ENCODE measurements around the gene CAV2.

CAV2 gene

DNA sequence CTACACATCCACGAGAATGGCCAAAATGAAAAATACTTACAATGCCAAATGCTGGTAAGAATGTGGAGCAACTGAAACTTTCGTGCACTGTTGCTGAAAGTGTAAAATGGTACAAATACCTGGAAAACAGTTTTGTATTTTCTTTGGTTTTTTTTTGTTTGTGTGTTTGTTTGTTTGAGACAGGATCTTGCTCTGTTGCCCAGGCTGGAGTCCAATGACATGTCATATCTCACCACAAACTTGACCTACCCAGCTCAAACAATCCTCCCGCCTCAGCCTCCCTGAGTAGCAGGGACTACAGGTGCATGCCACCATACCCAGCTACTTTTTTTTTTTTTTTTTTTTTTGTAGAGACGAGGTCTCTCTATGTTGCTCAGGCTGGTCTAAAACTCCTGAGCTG, 35.6 kb upstream of the CAV2 start:
- Histone ChIP-seq H3F3A (ENCODE audit: insufficient read depth, low read length) (no peaks in the 10 kb centered on the region), H3K9ac (ENCODE audit: low read length) (no peak overlapping the region), H3K9me3 (ENCODE audit: low read length) (no peaks in the 10 kb centered on the region), H3K36me3 (ENCODE audit: insufficient read depth, low read length) (no peaks in the 10 kb centered on the region), H3K9me2 (ENCODE audit: low read depth, low read length) (no peaks in the 10 kb centered on the region), H4K20me1 (ENCODE audit: insufficient read depth, low read length) (no peaks in the 10 kb centered on the region), H3K4me2 (ENCODE audit: low read length) (no peak overlapping the region), H3K27ac (ENCODE audit: low read depth, low read length, poor library complexity, severe bottlenecking) (no peak overlapping the region), H2AFZ (ENCODE audit: low read length) (no peak overlapping the region), H3K4me1 (ENCODE audit: insufficient read depth, low read length, severe bottlenecking) (no peaks in the 10 kb centered on the region), H3K27me3 (ENCODE audit: insufficient read depth, low read length) (no peaks in the 10 kb centered on the region), H3K4me3 (ENCODE audit: low read depth, low read length, poor library complexity, severe bottlenecking) (no peak overlapping the region), H3K79me2 (ENCODE audit: insufficient read depth, low read length) (no peaks in the 10 kb centered on the region)
- TF ChIP-seq EZH2 (IDR thresholded peaks at IDR 0.05; ENCODE audit: borderline replicate concordance, low read length) = no peak
- TF ChIP-seq, protein P1, sequence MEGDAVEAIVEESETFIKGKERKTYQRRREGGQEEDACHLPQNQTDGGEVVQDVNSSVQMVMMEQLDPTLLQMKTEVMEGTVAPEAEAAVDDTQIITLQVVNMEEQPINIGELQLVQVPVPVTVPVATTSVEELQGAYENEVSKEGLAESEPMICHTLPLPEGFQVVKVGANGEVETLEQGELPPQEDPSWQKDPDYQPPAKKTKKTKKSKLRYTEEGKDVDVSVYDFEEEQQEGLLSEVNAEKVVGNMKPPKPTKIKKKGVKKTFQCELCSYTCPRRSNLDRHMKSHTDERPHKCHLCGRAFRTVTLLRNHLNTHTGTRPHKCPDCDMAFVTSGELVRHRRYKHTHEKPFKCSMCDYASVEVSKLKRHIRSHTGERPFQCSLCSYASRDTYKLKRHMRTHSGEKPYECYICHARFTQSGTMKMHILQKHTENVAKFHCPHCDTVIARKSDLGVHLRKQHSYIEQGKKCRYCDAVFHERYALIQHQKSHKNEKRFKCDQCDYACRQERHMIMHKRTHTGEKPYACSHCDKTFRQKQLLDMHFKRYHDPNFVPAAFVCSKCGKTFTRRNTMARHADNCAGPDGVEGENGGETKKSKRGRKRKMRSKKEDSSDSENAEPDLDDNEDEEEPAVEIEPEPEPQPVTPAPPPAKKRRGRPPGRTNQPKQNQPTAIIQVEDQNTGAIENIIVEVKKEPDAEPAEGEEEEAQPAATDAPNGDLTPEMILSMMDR (IDR thresholded peaks at IDR 0.05; ENCODE audit: low read length) = no peak

DNA sequence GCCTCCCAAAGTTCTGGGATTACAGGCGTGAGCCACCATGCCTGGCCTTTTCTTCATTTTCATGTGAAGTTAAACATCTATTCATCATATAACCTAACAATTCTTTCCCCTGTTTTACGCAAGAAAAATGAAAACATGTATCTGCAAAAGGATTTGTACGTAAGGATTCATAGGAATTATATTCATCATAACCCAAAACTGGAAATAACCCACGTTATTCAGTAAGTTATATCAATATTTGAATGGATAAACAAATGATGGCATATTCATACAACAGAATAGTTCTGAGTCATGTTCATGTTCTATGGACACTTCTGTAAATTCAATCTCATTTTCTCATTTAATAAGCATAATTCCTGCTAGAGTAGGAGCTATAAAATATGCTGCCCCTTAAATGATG, 35.2 kb upstream of the CAV2 start:
- Histone ChIP-seq H3K4me1 (ENCODE audit: insufficient read depth, low read length, severe bottlenecking) (no peaks in the 10 kb centered on the region), H3K27me3 (ENCODE audit: insufficient read depth, low read length) (no peaks in the 10 kb centered on the region), H3K9me3 (ENCODE audit: low read length) (no peaks in the 10 kb centered on the region), H3K4me3 (ENCODE audit: low read depth, low read length, poor library complexity, severe bottlenecking) (no peak overlapping the region), H3K79me2 (ENCODE audit: insufficient read depth, low read length) (no peaks in the 10 kb centered on the region), H3K27ac (ENCODE audit: low read depth, low read length, poor library complexity, severe bottlenecking) (no peak overlapping the region), H4K20me1 (ENCODE audit: insufficient read depth, low read length) (no peaks in the 10 kb centered on the region), H2AFZ (ENCODE audit: low read length) (no peak overlapping the region), H3K9ac (ENCODE audit: low read length) (no peak overlapping the region), H3K9me2 (ENCODE audit: low read depth, low read length) (no peaks in the 10 kb centered on the region), H3K4me2 (ENCODE audit: low read length) (no peak overlapping the region), H3K36me3 (ENCODE audit: insufficient read depth, low read length) (no peaks in the 10 kb centered on the region), H3F3A (ENCODE audit: insufficient read depth, low read length) (no peaks in the 10 kb centered on the region)
- TF ChIP-seq, protein P1 (IDR thresholded peaks at IDR 0.05; ENCODE audit: low read length) = no peak
- no peak for TF ChIP-seq EZH2 (IDR thresholded peaks at IDR 0.05; ENCODE audit: borderline replicate concordance, low read length)

DNA sequence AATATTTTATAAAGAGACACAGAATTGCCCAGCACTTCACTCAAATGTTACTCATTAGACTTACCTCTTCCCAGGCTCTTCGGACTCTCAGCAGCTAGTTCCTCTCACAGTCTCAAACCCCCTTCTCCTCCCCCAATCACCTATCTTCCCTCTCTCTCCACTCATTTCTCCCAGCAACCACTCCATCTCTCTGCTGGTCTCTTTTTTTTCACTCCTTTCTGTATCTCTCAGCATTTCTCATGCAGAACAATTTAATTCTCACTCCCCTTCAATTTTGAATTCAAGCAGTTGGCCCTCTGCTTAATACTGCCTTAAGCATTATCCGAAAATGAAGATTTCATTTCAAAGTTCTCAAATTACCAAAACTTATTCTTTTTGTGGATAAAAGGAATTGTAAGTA, 34.4 kb upstream of the CAV2 start:
- TF ChIP-seq EZH2 (IDR thresholded peaks at IDR 0.05; ENCODE audit: borderline replicate concordance, low read length) = no peak
- TF ChIP-seq, protein P1 (IDR thresholded peaks at IDR 0.05; ENCODE audit: low read length) = no peak
- H3K9me3 ChIP-seq (ENCODE audit: low read length) = no peaks in the 10 kb centered on the region
- H3K9ac ChIP-seq (ENCODE audit: low read length) = no peak overlapping the region
- no peaks in the 10 kb centered on the region for H4K20me1 ChIP-seq (ENCODE audit: insufficient read depth, low read length)
- H3K79me2 ChIP-seq (ENCODE audit: insufficient read depth, low read length) = no peaks in the 10 kb centered on the region
- H3K27ac ChIP-seq (ENCODE audit: low read depth, low read length, poor library complexity, severe bottlenecking) = no peak overlapping the region
- no peaks in the 10 kb centered on the region for H3K4me1 ChIP-seq (ENCODE audit: insufficient read depth, low read length, severe bottlenecking)
- no peak overlapping the region for H3K4me3 ChIP-seq (ENCODE audit: low read depth, low read length, poor library complexity, severe bottlenecking)
- H3K36me3 ChIP-seq (ENCODE audit: insufficient read depth, low read length) = no peaks in the 10 kb centered on the region
- H2AFZ ChIP-seq (ENCODE audit: low read length) = no peak overlapping the region
- no peaks in the 10 kb centered on the region for H3K9me2 ChIP-seq (ENCODE audit: low read depth, low read length)
- H3F3A ChIP-seq (ENCODE audit: insufficient read depth, low read length) = no peaks in the 10 kb centered on the region
- H3K4me2 ChIP-seq (ENCODE audit: low read length) = no peak overlapping the region
- no peaks in the 10 kb centered on the region for H3K27me3 ChIP-seq (ENCODE audit: insufficient read depth, low read length)
